ENCODE measurements around the gene KCNN3. TPM values are rescaled to one million over a fixed set of nuclear protein-coding genes. Genes with fewer than 3 reads are reported as not detected.

Gene KCNN3
- total RNA-seq, 4 donors from 2014 or later, result 0.21 to 0.78 (median 0.26) TPM

DNA sequence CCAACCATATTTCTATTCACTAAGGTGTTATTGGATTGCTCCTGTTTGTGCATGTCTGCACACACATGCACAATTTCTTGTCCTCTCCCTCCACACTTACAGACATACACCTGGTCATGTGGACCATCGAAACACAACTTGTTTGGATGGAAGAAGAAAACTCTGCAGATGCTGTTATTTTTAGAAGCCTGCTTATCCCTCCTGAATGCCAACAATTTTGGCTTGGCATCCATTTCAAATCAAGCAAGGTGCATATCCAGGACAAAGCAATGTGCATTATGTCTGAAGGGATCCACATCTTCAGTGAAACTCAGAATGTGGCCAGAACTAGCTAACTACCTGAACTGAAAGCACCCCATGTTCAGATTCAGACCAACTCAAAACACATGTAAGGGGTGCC is 163.2 kb downstream of the KCNN3 start:
- TF ChIP-seq POLR2A (IDR thresholded peaks at IDR 0.05), result no peak
- TF ChIP-seq, protein P1, sequence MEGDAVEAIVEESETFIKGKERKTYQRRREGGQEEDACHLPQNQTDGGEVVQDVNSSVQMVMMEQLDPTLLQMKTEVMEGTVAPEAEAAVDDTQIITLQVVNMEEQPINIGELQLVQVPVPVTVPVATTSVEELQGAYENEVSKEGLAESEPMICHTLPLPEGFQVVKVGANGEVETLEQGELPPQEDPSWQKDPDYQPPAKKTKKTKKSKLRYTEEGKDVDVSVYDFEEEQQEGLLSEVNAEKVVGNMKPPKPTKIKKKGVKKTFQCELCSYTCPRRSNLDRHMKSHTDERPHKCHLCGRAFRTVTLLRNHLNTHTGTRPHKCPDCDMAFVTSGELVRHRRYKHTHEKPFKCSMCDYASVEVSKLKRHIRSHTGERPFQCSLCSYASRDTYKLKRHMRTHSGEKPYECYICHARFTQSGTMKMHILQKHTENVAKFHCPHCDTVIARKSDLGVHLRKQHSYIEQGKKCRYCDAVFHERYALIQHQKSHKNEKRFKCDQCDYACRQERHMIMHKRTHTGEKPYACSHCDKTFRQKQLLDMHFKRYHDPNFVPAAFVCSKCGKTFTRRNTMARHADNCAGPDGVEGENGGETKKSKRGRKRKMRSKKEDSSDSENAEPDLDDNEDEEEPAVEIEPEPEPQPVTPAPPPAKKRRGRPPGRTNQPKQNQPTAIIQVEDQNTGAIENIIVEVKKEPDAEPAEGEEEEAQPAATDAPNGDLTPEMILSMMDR (IDR thresholded peaks at IDR 0.05), result no peak
- no peak for TF ChIP-seq EP300 (IDR thresholded peaks at IDR 0.05)
- Histone ChIP-seq H3K27ac (no peak overlapping the region), H3K36me3 (no peaks in the 10 kb centered on the region), H3K27me3 (peaks cover 0 to 21% of the 10 kb centered on the region in 2 donors), H3K9me3 (no peaks in the 10 kb centered on the region), H3K4me1 (no peaks in the 10 kb centered on the region), H3K4me3 (no peak overlapping the region)
- 92 to 95% methylated on average over 1 of the region's 1 CpG for WGBS, 2 donors
- no peak for DNase-seq (ENCODE audit: low spot score in 2 of 2)

- no peaks in the 10 kb centered on the region for H3K36me3 ChIP-seq
- no peaks in the 10 kb centered on the region for H3K4me1 ChIP-seq
- peaks cover 0 to 21% of the 10 kb centered on the region in 2 donors for H3K27me3 ChIP-seq
- H3K9me3 ChIP-seq, result no peaks in the 10 kb centered on the region
- DNase-seq (ENCODE audit: low spot score in 2 of 2), result no peak
- 80 to 91% methylated on average over 2 of the region's 2 CpGs for WGBS, 2 donors
- no peak overlapping the region for H3K4me3 ChIP-seq
- TF ChIP-seq EP300 (IDR thresholded peaks at IDR 0.05), result no peak
- TF ChIP-seq, protein P1 (IDR thresholded peaks at IDR 0.05), result no peak
- no peak overlapping the region for H3K27ac ChIP-seq
Measured at GRCh38 chr1:154705544-154705943, 164.5 kb downstream of the KCNN3 start.

DNA sequence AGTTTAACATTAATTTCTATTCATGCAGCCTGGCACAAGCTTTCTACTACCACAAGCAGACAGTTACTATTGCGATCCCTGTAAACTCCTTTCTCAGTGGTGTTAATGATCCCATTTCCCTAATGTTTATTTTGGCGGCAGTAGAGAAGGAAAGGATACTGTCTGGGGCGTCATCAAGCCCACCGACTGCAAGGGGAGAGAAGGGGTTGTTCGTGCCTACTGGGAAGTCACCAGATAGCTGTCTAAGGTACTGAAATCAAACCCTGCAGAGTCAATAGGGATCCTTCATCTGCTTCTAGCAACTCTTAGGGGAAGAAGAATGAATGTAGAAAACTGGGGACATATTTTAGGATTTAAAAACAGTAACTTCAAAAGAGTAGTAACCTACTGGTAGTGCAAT is 166.9 kb downstream of the KCNN3 start:
- Histone ChIP-seq H3K4me1 (no peaks in the 10 kb centered on the region), H3K4me3 (no peak overlapping the region), H3K36me3 (no peaks in the 10 kb centered on the region), H3K9me3 (no peaks in the 10 kb centered on the region), H3K27me3 (peaks cover 0 to 19% of the 10 kb centered on the region in 2 donors), H3K27ac (no peak overlapping the region)
- no peak for DNase-seq (ENCODE audit: low spot score in 2 of 2)
- 14 to 17% methylated on average over 5 of the region's 5 CpGs for WGBS, 2 donors
- TF ChIP-seq POLR2A (IDR thresholded peaks at IDR 0.05) (no peak), EP300 (IDR thresholded peaks at IDR 0.05) (no peak)
- TF ChIP-seq, protein P1 (IDR thresholded peaks at IDR 0.05), result no peak

DNA sequence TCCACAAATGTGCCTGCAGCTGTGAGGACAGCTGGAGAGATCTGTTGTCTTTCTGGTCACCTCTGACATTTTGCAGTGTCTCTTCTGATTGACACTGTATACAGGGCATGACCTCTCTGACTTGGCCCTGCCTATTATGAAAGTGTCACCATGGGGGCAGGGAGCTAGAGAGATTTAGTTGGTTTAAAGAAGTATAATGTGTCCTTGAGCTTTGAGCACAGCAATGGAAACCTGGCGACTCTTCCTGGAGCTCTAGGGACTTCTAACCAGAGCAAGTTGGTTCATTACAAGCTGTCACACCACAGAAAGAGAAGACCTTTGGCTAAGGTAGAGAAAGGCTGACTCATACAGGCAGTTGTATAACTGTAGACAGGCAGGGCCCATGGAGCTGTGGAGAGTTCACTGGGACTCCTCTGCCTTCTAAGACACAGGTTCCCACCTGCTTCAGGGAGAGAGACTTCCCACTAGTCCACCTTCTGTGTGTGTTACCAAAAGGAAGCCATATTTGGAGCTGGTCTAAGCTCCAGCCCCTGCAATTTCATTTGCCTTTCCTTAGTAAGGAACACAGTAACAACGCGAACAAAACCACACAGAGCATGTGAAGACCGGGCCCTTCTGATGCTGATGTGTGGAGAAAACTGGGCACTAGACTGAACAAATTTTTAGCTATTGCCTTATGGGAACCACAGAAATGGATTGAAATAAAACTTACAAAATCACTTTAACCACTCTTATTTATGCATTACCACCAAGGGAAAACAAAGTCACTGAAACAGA is 171.6 kb downstream of the KCNN3 start:
- Histone ChIP-seq H3K27me3 (peaks cover 0 to 5% of the 10 kb centered on the region in 2 donors), H3K9me3 (no peaks in the 10 kb centered on the region), H3K36me3 (no peaks in the 10 kb centered on the region), H3K4me3 (no peak overlapping the region), H3K27ac (no peak overlapping the region), H3K4me1 (no peaks in the 10 kb centered on the region)
- WGBS, 2 donors, result 81 to 92% methylated on average over 4 of the region's 4 CpGs
- DNase-seq (ENCODE audit: low spot score in 2 of 2), result no peak
- TF ChIP-seq POLR2A (IDR thresholded peaks at IDR 0.05) (no peak), EP300 (IDR thresholded peaks at IDR 0.05) (no peak)
- TF ChIP-seq, protein P1 (IDR thresholded peaks at IDR 0.05), result no peak

- H3K27me3 ChIP-seq, result peaks cover 0 to 5% of the 10 kb centered on the region in 2 donors
- no peaks in the 10 kb centered on the region for H3K9me3 ChIP-seq
- H3K4me3 ChIP-seq, result no peak overlapping the region
- no peaks in the 10 kb centered on the region for H3K36me3 ChIP-seq
- TF ChIP-seq, protein P1 (IDR thresholded peaks at IDR 0.05), result no peak
- no peak for TF ChIP-seq EP300 (IDR thresholded peaks at IDR 0.05)
- no peak for TF ChIP-seq POLR2A (IDR thresholded peaks at IDR 0.05)
- DNase-seq (ENCODE audit: low spot score in 2 of 2), result no peak
- no peaks in the 10 kb centered on the region for H3K4me1 ChIP-seq
- H3K27ac ChIP-seq, result no peak overlapping the region
Measured at GRCh38 chr1:154697710-154698109, 172.4 kb downstream of the KCNN3 start.
